ENCODE measurements around the gene CLMN. TPM values are rescaled to one million over a fixed set of nuclear protein-coding genes. Genes with fewer than 3 reads are reported as not detected.

The CLMN gene
- total and polyA plus RNA-seq, 2 donors (not counting 1 experiment from before 2014, with no cell fraction given), result 9.6 to 51.5 TPM

- H3K9me3 ChIP-seq (ENCODE audit: control extremely low read depth in 1 of 3, control insufficient read depth in 2 of 3, insufficient read depth in 1 of 3, low read length in 2 of 3), result no peaks in the 10 kb centered on the region
- H3K4me2 ChIP-seq (replicated peaks; ENCODE audit: low read depth, low read length, poor library complexity, severe bottlenecking), result no peak overlapping the region
- no peak for DNase-seq
- no peaks in the 10 kb centered on the region for H3K27me3 ChIP-seq (replicated peaks in 1 of 4; ENCODE audit: control extremely low read depth in 1 of 4, control insufficient read depth in 3 of 4, insufficient read depth in 4 of 4, low read length in 3 of 4)
- Mint-ChIP-seq H3K9me3 (ENCODE audit: insufficient read depth) (no peaks in the 10 kb centered on the region), H3K4me1 (peaks cover 47% of the 10 kb centered on the region), H3K27ac (peak overlapping the region; percentile 28), H3K27me3 (no peaks in the 10 kb centered on the region), H3K4me3 (no peak overlapping the region)
- no peak overlapping the region for H3K4me3 ChIP-seq (ENCODE audit: control extremely low read depth in 1 of 5, extremely low read depth in 1 of 5, insufficient read depth in 1 of 5, low read depth in 2 of 5, low read length in 4 of 5)
- no peak overlapping the region for H2AFZ ChIP-seq (ENCODE audit: insufficient read depth, low read depth, low read length, poor library complexity, severe bottlenecking)
- ChIA-PET CTCF (interaction anchor here (1.1 to 1.2 kb wide), 2 partner anchors 9 to 21 kb away, joined by 3 read pairs; no protein-coding TSS in a partner anchor), POLR2A (no interaction called here)
- peaks cover 11 to 21% of the 10 kb centered on the region in 2 donors for H3K4me1 ChIP-seq (ENCODE audit: control insufficient read depth in 2 of 2, insufficient read depth in 2 of 2, low read length in 2 of 2)
- H3K36me3 ChIP-seq (replicated peaks in 1 of 2; ENCODE audit: control extremely low read depth in 1 of 2, control insufficient read depth in 1 of 2, extremely low read depth in 1 of 2, insufficient read depth in 2 of 2, low read length in 1 of 2), result peaks cover 7 to 25% of the 10 kb centered on the region in 2 experiments
- peaks cover 86% of the 10 kb centered on the region for H3K79me2 ChIP-seq (ENCODE audit: control insufficient read depth, insufficient read depth, low read length)
- no peak overlapping the region for H3K9ac ChIP-seq (ENCODE audit: low read length)
- TF ChIP-seq CTCF (IDR thresholded peaks at IDR 0.05), result no peak
- no peak for TF ChIP-seq EZH2 (IDR thresholded peaks at IDR 0.05; ENCODE audit: borderline replicate concordance, insufficient read depth, low read depth, low read length, poor library complexity, severe bottlenecking)
- H4K20me1 ChIP-seq (ENCODE audit: control insufficient read depth, insufficient read depth, low read length, poor library complexity, severe bottlenecking), result peaks cover 48% of the 10 kb centered on the region
- peak overlapping the region in 1 of 2 donors; percentile 42 for H3K27ac ChIP-seq (ENCODE audit: low read length in 2 of 2)
- no peak for ATAC-seq (ENCODE audit: low read depth)
- WGBS (ENCODE audit: insufficient coverage), result 100% methylated on average over 1 of the region's 1 CpG
- intact Hi-C loops (cut with micrococcal nuclease), result no loop called here
Observed at GRCh38 chr14:95136631-95137030, 183.1 kb downstream of the CLMN start.

- H3K9ac ChIP-seq (ENCODE audit: low read length), result no peak overlapping the region
- no peak overlapping the region for H3K27ac ChIP-seq (ENCODE audit: low read length in 2 of 2)
- no peak for DNase-seq
- H3K4me1 ChIP-seq (ENCODE audit: control insufficient read depth in 2 of 2, insufficient read depth in 2 of 2, low read length in 2 of 2), result peaks cover 0 to 5% of the 10 kb centered on the region in 2 donors
- no peak for ATAC-seq (ENCODE audit: low read depth)
- Mint-ChIP-seq H3K4me1 (peaks cover 34% of the 10 kb centered on the region), H3K27ac (no peak overlapping the region), H3K4me3 (no peak overlapping the region), H3K27me3 (no peaks in the 10 kb centered on the region), H3K9me3 (ENCODE audit: insufficient read depth) (no peaks in the 10 kb centered on the region)
- intact Hi-C loops (cut with micrococcal nuclease), result no loop called here
- POLR2A ChIA-PET, result no interaction called here
- CTCF ChIA-PET, result no interaction called here
- no peak overlapping the region for H2AFZ ChIP-seq (ENCODE audit: insufficient read depth, low read depth, low read length, poor library complexity, severe bottlenecking)
- peaks cover 71% of the 10 kb centered on the region for H3K79me2 ChIP-seq (ENCODE audit: control insufficient read depth, insufficient read depth, low read length)
- no peaks in the 10 kb centered on the region for H3K27me3 ChIP-seq (replicated peaks in 1 of 4; ENCODE audit: control extremely low read depth in 1 of 4, control insufficient read depth in 3 of 4, insufficient read depth in 4 of 4, low read length in 3 of 4)
- no peak overlapping the region for H3K4me2 ChIP-seq (replicated peaks; ENCODE audit: low read depth, low read length, poor library complexity, severe bottlenecking)
- peaks cover 7 to 33% of the 10 kb centered on the region in 2 experiments for H3K36me3 ChIP-seq (replicated peaks in 1 of 2; ENCODE audit: control extremely low read depth in 1 of 2, control insufficient read depth in 1 of 2, extremely low read depth in 1 of 2, insufficient read depth in 2 of 2, low read length in 1 of 2)
- no peak for TF ChIP-seq CTCF (IDR thresholded peaks at IDR 0.05)
- H4K20me1 ChIP-seq (ENCODE audit: control insufficient read depth, insufficient read depth, low read length, poor library complexity, severe bottlenecking), result peaks cover 44% of the 10 kb centered on the region
- no peaks in the 10 kb centered on the region for H3K9me3 ChIP-seq (ENCODE audit: control extremely low read depth in 1 of 3, control insufficient read depth in 2 of 3, insufficient read depth in 1 of 3, low read length in 2 of 3)
- H3K4me3 ChIP-seq (ENCODE audit: control extremely low read depth in 1 of 5, extremely low read depth in 1 of 5, insufficient read depth in 1 of 5, low read depth in 2 of 5, low read length in 4 of 5), result no peak overlapping the region
- 100% methylated on average over 4 of the region's 8 CpGs for WGBS (ENCODE audit: insufficient coverage)
Observed at GRCh38 chr14:95134304-95134933, 185.3 kb downstream of the CLMN start.
